Smooth muscle cell (in vitro differentiated cells): Measurements from ENCODE around the gene RPS6KB2. TPM values are rescaled to one million over a fixed set of nuclear protein-coding genes. Genes with fewer than 3 reads are reported as not detected.
"Not testable (repeated sequence)": the region's sequence is repeated elsewhere in the genome, so short reads cannot be mapped to it uniquely, and the experiment has no call there.

Experiments used
- DNase-seq: peaks from one replicate; lab custom pipeline; 2025; ENCODE audit not compliant: unreplicated experiment; lab: John Stamatoyannopoulos, UW
- H2AFZ ChIP-seq: fragments of 200-600 bp; sonication (generic); 2 replicates; pipeline ENCODE4 v1.6.0; 2016; ENCODE audit warnings: antibody characterized with exemption, low read depth, mild to moderate bottlenecking
- H3F3A ChIP-seq: fragments of 200-600 bp; sonication (generic); 2 replicates; pipeline ENCODE4 v1.6.0; 2017; ENCODE audit warnings: antibody characterized with exemption, low read depth
- H3K27ac ChIP-seq: fragments of 200-600 bp; sonication (generic); 2 replicates; pipeline ENCODE4 v1.5.1; 2016; ENCODE audit warnings: low read depth, mild to moderate bottlenecking
- H3K27me3 ChIP-seq: fragments of 200-600 bp; sonication (generic); 2 replicates; pipeline ENCODE4 v1.6.1; 2016; ENCODE audit warnings: low read depth, mild to moderate bottlenecking
- H3K36me3 ChIP-seq: fragments of 200-600 bp; sonication (generic); 2 replicates; pipeline ENCODE4 v1.5.1; 2016; ENCODE audit warnings: low read depth
- H3K4me1 ChIP-seq: fragments of 200-600 bp; sonication (generic); 2 replicates; pipeline ENCODE4 v1.5.1; 2016; ENCODE audit warnings: low read depth
- H3K4me2 ChIP-seq: fragments of 200-600 bp; sonication (generic); 2 replicates; pipeline ENCODE4 v1.6.0; 2016; ENCODE audit warnings: mild to moderate bottlenecking
- H3K4me3 ChIP-seq: fragments of 200-600 bp; sonication (generic); 2 replicates; pipeline ENCODE4 v1.5.1; 2016; ENCODE audit warnings: mild to moderate bottlenecking
- H3K79me2 ChIP-seq: fragments of 200-600 bp; sonication (generic); 2 replicates; pipeline ENCODE4 v1.6.0; 2016; ENCODE audit warnings: low read depth, mild to moderate bottlenecking
- H3K9ac ChIP-seq: fragments of 200-600 bp; sonication (generic); 2 replicates; pipeline ENCODE4 v1.6.0; 2016; ENCODE audit warnings: low read depth
- H3K9me3 ChIP-seq: fragments of 200-600 bp; sonication (generic); replicated peaks from 2 replicates; pipeline ENCODE4 v1.5.1; 2016; ENCODE audit warnings: low read depth
- H4K20me1 ChIP-seq: fragments of 200-600 bp; sonication (generic); 2 replicates; pipeline ENCODE4 v1.6.0; 2016; ENCODE audit warnings: low read depth
- CTCF ChIP-seq: fragments of 200-600 bp; sonication (generic); IDR thresholded peaks from 2 replicates; pipeline ENCODE4 v1.5.1; 2017; ENCODE audit warnings: borderline replicate concordance, mild to moderate bottlenecking, antibody characterized with exemption; ENCODE audit not compliant: insufficient read depth, poor library complexity, severe bottlenecking
- WGBS: methylation state at CpG from one replicate; pipeline ENCODE4 v1.1.7; 2016; ENCODE audit warnings: low lambda C conversion rate; 5-methylcytosine and 5-hydroxymethylcytosine counted together
- polyA plus RNA-seq: library from polyadenylated mRNA; unstranded; fragments of >200 nt; fragmentation: Nextera tagmentation; extraction: Ambion mirVana; gene quantifications from 2 replicates; pipeline ENCODE4 v1.2.1, GENCODE V29; 2016
- total RNA-seq: library from RNA; depleted of rRNA; stranded (reverse); fragments of >200 nt; gene quantifications from 2 replicates; pipeline ENCODE4 v1.2.3, GENCODE V29; 2014

Gene RPS6KB2
- total and polyA plus RNA-seq, 2 experiments from 2014 or later: 66.5 to 107 TPM

- H3K27me3 ChIP-seq: no peaks in the 10 kb centered on the region
These were observed 5.4 kb upstream of the RPS6KB2 start for GRCh38 chr11:67422891-67423290.

GRCh38 chr11:67423466-67423865 lies 4.8 kb upstream of the RPS6KB2 start:
- Histone ChIP-seq H3K9ac (no peak overlapping the region), H4K20me1 (no peaks in the 10 kb centered on the region), H3K4me2 (no peak overlapping the region), H3K4me3 (no peak overlapping the region), H3K36me3 (no peaks in the 10 kb centered on the region), H3K4me1 (peaks cover 5% of the 10 kb centered on the region), H3K79me2 (peaks cover 1% of the 10 kb centered on the region), H3K9me3 (no peaks in the 10 kb centered on the region), H3K27me3 (no peaks in the 10 kb centered on the region), H2AFZ (no peak overlapping the region), H3K27ac (no peak overlapping the region), H3F3A (no peaks in the 10 kb centered on the region)
- no peak for TF ChIP-seq CTCF
- DNase-seq: no peak
- 97% methylated on average over 13 of the region's 13 CpGs for WGBS

More at GRCh38 chr11:67422891-67423290, 5.4 kb upstream of the RPS6KB2 start:
- H3K79me2 ChIP-seq: no peaks in the 10 kb centered on the region
- H3K4me2 ChIP-seq: no peak overlapping the region
- no peak overlapping the region for H3K9ac ChIP-seq
- no peak for TF ChIP-seq CTCF
- no peak for DNase-seq
- H4K20me1 ChIP-seq: no peaks in the 10 kb centered on the region
- WGBS: 69% methylated on average over 6 of the region's 6 CpGs
- H3K27ac ChIP-seq: no peak overlapping the region
- no peaks in the 10 kb centered on the region for H3K36me3 ChIP-seq
- no peak overlapping the region for H3K4me3 ChIP-seq
- H3K9me3 ChIP-seq: no peaks in the 10 kb centered on the region
- H3F3A ChIP-seq: no peaks in the 10 kb centered on the region
- H2AFZ ChIP-seq: no peak overlapping the region
- peaks cover 5% of the 10 kb centered on the region for H3K4me1 ChIP-seq

- Histone ChIP-seq H3K36me3 (no peaks in the 10 kb centered on the region), H3K9me3 (no peaks in the 10 kb centered on the region), H3F3A (no peaks in the 10 kb centered on the region), H4K20me1 (no peaks in the 10 kb centered on the region), H3K79me2 (peaks cover 7% of the 10 kb centered on the region), H3K4me2 (no peak overlapping the region), H3K27ac (no peak overlapping the region), H3K4me3 (no peak overlapping the region), H3K9ac (no peak overlapping the region), H3K4me1 (peaks cover 5% of the 10 kb centered on the region), H2AFZ (no peak overlapping the region), H3K27me3 (no peaks in the 10 kb centered on the region)
- 95% methylated on average over 33 of the region's 34 CpGs for WGBS
- TF ChIP-seq CTCF: no peak
- no peak for DNase-seq
These were observed 4.2 kb upstream of the RPS6KB2 start for GRCh38 chr11:67423891-67424613.

- H3K27me3 ChIP-seq, H3K27ac ChIP-seq, H3K9ac ChIP-seq, H3K36me3 ChIP-seq, H3K4me1 ChIP-seq, DNase-seq, H3K9me3 ChIP-seq, H3F3A ChIP-seq, H4K20me1 ChIP-seq: not testable (repeated sequence)
- peak overlapping the region; percentile 80 for H3K4me3 ChIP-seq
- H3K79me2 ChIP-seq: peaks cover 24% of the 10 kb centered on the region
- WGBS: 96% methylated on average over 19 of the region's 19 CpGs
- peak overlapping the region; percentile 86 for H3K4me2 ChIP-seq
- peak overlapping the region; percentile 94 for H2AFZ ChIP-seq
These were observed 882 bp upstream of the RPS6KB2 start for GRCh38 chr11:67427364-67427859.
